HG03575 (cell line): Measurements from ENCODE around the gene KCNJ15.
"Not testable (repeated sequence)": the region's sequence is repeated elsewhere in the genome, so short reads cannot be mapped to it uniquely, and the experiment has no call there.

Experiments
- ATAC-seq: cut with Tn5 transposase; IDR thresholded peaks from one replicate; pipeline ENCODE4 v1.9.1; 2021; ENCODE audit not compliant: unreplicated experiment, insufficient number of reproducible peaks, low FRiP score; ENCODE audit errors: extremely low read depth

The KCNJ15 gene

DNA sequence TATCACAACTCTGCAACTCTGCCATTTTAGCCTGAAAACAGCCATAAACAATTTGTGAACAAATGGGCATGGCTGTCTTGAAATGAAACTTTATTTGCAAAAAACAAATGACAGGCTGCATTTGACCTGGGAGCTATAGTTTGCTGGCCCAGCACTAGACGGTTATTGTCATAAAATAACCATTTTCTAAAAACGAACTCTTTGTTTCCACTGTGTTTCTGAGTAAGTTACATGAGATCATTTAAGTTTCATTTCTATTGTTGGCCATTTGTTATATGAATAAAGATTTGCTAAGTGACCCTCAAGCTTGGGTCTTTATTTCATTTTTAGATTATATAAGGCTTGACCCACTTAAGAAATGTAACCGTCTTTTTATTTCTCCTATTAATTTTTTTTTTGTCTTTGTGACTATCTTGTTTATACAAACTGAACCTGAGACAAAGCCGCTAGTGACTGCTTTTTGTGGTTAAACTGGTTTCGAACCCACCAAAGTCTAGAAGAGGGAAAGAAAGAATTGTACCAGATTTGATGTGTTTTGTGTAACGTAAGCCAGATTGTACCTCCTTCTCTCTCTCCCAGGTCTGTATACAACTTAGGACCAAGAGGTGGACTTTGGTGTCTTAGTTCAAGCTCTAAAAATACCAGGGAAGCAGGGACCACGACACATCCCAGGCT, 12.9 kb upstream of the KCNJ15 start:
- no peak for ATAC-seq

DNA sequence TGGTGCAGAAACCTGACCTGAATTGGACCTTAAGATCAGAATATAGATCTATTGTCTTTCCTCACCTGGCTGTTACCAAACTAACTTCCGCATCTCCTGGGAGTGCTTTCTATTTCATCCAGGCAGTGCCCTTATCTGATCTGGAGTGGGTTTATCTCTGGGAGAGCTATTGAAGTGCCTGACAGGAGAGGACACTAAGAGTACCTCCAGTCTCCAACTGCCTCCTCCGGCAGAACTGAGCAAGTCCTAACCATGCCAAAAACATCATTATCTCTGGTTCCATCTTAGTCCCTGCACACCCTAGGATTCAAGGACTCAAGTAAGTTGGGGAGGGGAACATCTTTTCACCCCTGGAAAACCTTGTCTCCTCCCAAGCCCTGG, 12.4 kb upstream of the KCNJ15 start:
- no peak for ATAC-seq

DNA sequence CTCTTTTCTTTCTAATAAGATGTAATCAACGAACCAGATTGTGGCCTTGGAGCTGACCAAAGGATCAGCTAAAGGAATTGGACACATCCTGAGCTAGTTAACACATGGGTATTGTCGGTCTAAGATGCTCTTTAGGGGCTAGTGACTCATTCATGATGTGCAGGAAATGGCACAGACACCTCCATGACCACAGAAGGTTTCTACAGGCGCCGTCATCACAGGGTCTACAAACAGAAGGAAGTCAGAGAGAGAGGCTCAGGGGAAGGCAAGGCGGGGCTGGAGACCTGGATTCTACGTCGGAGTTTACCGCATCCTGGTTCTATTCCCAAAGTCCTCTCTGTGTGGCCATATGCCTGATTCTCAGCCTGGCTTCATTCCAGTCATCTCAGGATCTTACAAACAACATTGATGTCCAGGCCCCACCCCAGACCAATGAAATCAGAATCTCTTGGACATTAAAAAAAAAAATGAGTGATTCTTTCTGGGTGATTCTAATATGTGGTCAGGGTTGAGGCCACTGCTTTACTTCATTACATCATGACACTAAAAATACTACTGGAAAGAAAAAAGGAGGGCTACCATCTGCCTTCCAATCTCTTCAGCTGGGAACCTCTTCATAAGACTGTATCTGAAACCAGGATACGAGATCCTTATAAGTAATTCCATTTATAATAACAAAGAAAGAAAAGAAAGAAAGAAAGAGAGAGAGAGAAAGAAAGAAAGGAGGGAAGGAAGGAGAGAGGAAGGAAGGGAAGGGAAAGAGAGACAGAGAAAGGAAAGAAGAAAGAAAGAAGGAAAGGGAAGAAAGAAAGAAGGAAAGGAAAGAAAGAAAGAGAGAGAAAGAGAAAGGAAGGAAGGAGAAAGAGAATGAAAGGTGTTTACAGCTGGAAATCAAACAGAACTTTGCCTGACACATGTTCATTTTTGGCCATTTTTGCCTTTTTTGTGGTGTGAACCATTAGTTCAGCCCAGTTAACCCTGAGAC, 11.6 kb upstream of the KCNJ15 start:
- ATAC-seq: no peak

DNA sequence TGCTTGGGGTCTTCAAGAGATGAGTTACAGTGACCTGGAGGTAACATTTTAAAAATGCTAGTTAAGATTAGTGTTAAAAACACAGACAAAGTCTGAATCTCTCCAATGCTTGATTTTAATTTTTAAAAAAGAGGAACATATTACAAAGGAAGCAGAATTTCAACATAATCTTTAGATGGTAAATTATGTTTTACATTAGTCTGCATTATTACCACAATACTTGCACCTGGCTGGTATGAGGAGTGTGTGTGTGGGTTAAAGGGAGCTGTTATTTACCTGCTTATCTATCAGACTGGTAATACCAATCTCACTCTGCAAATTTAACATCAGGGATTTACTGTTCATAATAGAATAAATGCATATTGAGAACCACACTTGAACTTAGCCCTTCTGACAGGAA, 10.3 kb upstream of the KCNJ15 start:
- ATAC-seq: no peak

DNA sequence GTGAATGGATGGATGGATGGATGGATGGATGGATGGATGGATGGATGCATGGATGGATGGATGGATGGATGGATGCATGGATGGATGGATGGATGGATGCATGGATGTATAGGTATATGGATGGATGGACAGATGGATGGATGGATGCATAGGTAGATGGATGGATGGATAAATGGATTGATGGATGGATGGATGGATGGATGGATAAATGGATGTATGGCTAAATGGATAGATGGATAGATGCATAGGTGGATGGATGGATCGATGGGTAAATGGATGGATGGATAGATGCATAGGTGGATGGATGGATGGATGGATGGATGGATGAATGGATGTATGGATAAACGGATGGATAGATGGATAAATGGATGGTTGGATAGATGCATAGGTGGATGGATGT, 9.7 kb upstream of the KCNJ15 start:
- not testable (repeated sequence) for ATAC-seq

DNA sequence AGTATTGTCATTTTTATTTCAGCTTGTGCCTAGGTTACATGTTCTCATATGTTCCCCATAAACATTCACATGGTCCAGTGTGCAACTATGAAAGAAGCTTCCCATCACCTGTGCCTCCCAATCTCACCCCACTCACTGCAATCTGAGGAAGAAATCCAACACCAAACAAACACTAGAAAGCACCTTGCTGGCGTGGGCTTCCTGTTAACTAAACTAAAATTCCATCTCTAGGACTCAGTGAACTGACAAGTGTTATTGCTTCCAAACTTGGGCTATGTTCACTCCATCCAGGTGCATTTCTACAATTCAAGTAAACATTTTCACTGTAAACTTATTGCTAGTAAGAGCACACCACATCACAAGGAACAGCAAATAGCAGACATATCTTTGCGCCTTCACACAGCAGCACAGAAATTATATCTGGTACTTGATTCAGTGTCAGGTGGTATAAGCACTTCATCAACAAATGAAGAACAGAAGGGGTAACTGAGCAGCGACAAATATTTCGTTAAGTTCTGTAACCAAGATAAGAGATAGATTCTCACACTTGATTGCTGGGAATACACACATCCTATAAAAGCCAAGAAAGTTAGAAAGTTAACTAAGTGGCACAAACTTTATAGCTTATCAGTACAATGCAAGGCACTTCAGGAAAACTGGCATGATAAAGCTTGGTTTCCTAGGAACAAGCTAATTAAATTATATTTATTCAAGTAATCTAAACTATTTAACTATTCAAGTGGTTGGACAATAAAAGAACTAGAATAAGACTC, 8.9 kb upstream of the KCNJ15 start:
- no peak for ATAC-seq

DNA sequence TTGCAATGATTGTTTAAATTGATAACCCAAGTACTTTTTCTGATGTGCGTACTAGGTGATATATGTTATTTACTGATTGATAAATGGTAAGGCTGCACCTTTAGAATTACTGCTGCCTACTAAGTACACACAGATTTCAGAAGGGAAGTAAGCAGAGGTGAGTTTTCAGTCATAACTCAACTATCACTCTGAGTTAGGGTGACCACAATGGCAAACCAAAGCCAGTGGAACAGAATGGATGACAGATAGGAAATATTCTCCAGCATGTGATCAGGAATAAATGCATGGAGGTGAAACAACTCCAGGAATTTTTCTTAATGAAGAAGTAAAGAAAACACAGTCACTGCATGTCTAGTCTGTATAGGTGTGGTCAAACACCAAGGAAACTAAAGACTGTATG, 7.5 kb upstream of the KCNJ15 start:
- ATAC-seq: no peak

DNA sequence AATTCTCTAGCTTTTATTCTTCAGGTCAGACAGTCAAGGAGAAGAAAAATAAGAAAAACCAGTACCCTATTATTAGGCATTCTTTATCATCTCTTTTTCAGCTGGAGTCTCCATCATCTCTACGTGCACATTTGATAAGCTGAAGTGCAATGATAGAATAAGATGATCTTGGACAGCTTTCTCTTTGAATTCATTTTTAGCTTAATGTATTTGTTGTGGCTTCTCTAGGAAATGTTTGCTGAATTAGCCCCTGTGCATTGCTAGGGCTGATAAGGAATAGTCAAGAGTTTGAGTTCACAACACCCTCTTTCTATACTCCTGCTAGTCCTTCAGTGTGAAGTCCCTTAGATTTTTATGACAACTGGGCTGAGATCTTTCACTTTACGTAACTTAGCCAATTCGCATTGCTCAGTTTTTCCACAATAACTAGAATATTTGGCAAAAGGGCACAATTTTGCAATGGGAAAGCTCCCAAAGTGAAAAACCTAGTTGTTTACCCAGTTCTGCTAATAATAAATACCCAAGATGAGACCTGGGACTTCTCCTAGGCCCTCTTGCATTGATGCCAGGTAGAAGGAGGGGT, 7.0 kb upstream of the KCNJ15 start:
- no peak for ATAC-seq

DNA sequence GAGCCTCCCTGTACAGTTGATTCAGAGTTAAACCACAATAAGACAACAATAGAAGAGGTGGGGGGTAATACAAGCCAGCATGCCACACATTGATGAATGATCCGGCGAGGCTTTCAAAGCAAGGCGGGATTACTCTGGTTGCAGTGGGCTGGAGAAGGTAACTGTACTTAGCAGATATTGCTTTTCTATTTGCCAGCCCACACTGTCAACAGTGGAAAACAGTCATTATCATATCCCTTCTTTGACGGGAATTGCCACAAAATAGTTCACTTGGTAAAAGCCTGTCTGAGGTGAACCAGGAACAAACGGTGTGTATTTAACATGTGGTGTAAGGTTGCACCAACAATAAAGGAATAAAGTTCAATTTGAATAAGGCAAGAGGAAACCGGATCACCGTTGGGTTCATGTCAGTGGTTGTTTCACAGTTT, 5.8 kb upstream of the KCNJ15 start:
- ATAC-seq: no peak

DNA sequence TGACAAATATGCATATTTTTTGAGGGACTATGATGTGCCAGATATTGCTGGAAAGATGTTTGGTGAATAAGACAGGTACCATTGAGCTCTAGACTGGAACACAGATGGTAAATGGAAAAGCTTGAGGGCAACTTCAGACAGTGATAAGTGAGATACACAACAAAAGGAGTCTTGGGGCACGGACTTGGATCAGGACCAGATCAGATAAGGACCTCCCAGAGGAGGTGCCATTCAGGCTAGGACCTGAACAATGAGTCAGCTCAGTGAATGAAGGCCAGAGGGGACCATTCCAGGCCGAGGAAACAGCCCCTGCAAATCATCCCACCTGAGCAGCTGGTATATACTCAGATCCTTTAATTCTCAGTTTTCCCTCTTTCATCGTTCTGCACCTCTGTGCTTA, 1.8 kb upstream of the KCNJ15 start:
- no peak for ATAC-seq

DNA sequence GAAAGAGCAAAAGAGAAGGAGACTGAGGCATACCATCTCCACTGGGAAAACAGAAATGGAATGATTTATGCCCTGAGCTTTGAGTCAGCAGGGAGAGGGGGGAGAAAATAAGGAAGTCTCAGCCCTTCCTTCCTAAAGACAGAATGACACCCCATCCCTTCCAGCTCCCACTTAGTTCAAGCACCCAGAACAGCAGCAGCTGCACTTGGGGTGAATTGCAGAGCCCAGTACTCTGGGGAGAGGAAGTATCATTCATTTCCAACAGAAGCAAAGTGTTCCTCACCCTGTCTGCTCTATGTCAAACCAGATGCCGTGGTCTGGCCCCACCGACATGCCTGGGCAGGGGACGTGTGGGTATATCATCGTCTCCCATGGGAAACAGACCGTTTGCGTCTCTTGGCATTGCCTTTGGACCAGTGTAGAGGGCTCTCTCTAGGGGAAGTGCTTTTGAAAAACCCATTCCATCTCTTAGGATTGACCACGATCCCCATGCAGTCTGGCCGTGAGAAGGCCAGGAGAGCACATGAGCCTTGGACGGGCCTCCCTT, 1.1 kb upstream of the KCNJ15 start:
- no peak for ATAC-seq

DNA sequence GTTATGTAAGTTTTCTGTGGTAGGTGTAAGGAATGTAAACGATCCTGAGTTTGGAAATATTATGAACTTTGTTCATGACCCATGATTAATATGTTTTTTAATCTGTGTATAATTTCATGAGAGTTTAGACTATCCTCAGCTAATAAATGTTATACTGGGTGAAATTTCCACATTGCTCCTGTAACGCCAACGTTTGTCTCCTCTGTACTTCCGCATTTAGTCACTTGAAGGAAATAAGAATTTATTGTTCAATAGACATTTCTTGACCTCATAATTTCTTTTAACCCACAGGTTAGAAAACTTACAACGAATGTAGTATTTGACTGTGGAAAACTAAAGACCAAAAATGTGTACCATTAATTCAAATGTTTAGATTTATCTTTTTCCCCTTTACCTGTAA, 876 bp downstream of the KCNJ15 start:
- no peak for ATAC-seq

DNA sequence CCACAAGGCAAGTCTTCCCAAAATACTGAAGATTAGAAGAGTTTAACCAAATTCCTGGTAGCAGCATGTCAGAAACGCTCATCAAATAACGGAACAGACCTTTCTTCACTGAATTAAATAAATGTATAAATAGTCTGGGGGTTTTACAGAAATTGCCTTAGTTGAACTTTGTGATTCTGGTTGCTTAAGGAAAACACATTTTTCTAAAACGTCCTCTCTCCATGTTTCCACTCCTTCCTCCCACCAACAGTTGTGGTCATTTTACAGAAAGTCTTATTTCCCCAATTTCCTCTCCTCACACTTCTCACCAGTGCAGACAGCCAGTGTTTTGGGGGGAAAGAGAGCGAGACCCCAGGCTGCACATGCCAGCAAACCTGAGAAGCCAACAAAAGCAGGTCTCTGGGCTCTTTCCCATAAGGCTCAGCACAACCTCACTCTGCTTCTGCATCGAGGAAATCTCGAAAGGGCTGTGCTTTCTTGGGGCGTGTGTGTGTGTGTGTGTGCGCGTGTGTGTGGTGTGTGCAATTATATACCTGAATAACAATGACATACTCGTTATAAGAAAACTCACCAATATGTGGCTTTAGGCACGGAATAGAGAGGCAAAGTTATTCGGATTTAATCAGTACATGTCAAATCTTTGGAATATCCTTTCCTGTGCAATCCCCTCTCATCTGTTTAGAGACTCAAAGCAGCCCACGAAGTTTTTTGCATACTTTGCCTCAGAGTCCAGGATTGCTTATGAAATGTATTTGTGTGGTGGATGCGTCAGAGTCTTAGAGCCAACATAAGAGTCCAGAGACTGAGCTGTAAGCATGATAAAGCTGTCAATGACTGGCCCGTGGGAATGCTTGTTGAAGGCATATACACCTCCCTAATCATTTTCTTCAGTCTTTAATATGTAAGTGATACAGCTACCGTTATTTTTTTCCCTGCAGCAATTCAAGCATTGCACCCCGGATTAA, 2.0 kb downstream of the KCNJ15 start:
- ATAC-seq: no peak

DNA sequence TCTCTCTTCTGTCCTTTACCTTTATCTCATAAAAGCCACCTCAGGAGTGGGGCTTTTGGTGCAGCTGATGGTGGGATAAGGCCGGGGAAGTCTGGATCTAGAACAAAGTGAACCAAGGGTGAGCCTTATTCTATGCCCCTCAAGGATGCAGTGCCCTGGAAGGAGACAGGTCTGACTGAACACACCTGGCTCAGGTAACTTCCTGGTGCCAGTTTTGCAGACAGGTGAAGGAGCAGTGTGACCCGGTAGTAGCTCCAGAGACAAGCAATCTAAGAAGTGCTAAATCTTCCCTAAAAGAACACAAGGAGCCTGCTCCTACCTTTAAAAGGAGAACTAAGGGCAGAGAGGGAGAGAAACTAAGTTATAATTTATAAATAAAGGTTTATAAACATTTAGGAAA, 2.9 kb downstream of the KCNJ15 start:
- ATAC-seq: no peak

DNA sequence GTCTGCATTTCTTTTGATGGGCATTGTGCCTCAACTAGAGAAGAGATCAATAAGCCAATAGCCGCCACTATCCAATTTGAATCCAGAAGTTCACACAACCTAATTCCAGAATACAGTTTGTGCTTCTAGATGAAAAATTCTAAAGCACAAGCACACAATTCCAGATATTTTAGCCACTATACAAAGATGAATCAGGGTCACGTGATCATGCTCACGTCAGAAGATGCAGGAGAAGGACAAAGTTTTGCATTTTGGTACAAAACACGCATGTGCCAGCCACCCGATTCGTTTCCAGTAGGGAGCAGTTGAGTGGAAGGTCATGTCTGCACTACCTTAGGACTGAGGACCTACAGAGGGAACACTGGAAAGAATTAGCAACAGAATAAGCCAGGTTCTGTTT, 3.6 kb downstream of the KCNJ15 start:
- no peak for ATAC-seq

DNA sequence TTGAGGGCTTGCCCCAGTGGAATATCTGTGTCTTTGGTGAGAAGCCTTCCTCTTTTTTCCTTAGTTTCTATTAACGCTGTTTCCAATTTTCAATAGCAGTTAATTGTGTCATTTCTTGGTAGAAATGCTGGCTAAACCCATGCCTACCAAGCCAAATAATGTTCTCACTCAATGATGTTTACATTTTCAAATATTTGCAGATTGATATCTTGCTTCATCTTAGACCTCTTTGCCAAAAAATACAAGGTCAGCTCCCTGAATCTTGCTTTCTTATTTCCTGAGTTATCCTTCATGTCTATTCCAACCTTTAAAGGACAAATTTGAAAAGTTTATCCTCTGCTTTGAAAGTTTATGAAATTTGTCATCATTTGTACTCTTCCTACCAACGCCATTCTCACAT, 5.1 kb downstream of the KCNJ15 start:
- no peak for ATAC-seq

DNA sequence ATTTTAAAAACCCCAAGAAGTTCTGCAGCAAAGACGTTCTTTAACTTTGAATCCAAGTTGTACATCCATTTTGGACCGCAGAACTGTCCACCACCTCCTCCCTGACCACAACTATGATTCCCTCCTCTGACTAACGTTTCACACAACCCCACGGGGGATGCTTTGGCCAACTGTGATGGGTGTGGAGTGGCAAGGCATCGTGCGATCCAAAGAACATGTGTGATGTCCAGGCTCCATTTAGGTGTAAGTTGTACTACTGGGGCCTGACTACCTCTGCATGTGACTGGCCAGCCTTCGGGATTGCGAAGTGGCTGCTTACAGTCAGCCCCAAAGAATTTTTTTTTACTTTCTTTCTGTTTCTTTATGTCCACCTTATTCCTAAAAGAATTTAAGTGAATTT, 6.7 kb downstream of the KCNJ15 start:
- ATAC-seq: no peak

DNA sequence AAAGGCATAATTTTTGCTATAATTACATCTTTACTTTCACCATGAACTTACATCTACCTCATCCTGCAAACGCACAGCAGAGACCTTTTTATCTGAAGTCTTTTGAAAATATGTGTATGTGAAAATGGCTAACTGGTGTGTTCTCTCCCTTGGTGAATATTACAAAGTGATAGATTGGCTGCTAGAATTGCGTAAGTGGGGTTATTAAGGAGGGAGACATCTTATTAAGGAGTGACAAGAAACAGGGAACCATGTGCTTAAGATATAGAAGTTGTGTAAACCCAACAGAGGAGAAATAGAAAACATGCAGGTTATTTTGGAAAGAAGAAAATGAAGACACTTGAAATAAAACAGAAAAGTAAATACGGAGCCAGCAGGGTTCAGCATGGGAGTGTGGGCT, 7.8 kb downstream of the KCNJ15 start:
- no peak for ATAC-seq
